Tibial artery (tissue), 4 donors: Measurements from ENCODE around the gene CHST13.

Experiments
- DNase-seq, 2 donors: peaks; one replicate each; pipeline ENCODE4 v3.0.0-alpha.2; 2019
- H3K27ac ChIP-seq, 2 donors: fragments of 200-600 bp; sonication (generic) in 1 of 2; 1 replicate in 1 of 2; 2 replicates in 1 of 2; pipeline ENCODE4 v1.5.1; 2018 to 2019; ENCODE audit warnings: mild to moderate bottlenecking in 1 of 2
- H3K27me3 ChIP-seq, 2 donors: fragments of 200-600 bp; sonication (generic) in 1 of 2; one replicate each; pipeline versions ENCODE4 v1.5.1 to v1.6.0; 2016 to 2019
- H3K36me3 ChIP-seq, 3 donors: fragments of 200-600 bp; sonication (generic) in 2 of 3; one replicate each; pipeline ENCODE4 v1.5.1; 2016 to 2019; ENCODE audit warnings: mild to moderate bottlenecking in 2 of 3
- H3K4me1 ChIP-seq, 4 donors: fragments of 200-600 bp; sonication (generic) in 2 of 4; 1 replicate in 3 of 4; 2 replicates in 1 of 4; pipeline ENCODE4 v1.5.1; 2016 to 2019
- H3K4me3 ChIP-seq, 2 donors: fragments of 200-600 bp; sonication (generic) in 1 of 2; 1 replicate in 1 of 2; 2 replicates in 1 of 2; pipeline ENCODE4 v1.5.1; 2018 to 2019; ENCODE audit warnings: mild to moderate bottlenecking in 2 of 2
- H3K9me3 ChIP-seq, 3 donors: fragments of 200-600 bp; sonication (generic) in 1 of 3; one replicate each; pipeline ENCODE4 v1.5.1; 2016 to 2019
- intact Hi-C: fragments of 100-400 bp; cut with DNase I; formaldehyde crosslinking; loops from one replicate; pipeline ENCODE4 v1.15.0; 2023; ENCODE audit warnings: low total_unique reads
- TF ChIP-seq, protein P1 (sequence below), 2 experiments: fragments of 200-600 bp in 1 of 2; fragments of 450-650 bp in 1 of 2; IDR thresholded peaks; one replicate each; pipeline ENCODE4 v1.5.1; 2017 to 2019; ENCODE audit warnings: antibody characterized with exemption in 2 of 2, mild to moderate bottlenecking in 1 of 2, moderate library complexity in 1 of 2

CHST13 gene

DNA sequence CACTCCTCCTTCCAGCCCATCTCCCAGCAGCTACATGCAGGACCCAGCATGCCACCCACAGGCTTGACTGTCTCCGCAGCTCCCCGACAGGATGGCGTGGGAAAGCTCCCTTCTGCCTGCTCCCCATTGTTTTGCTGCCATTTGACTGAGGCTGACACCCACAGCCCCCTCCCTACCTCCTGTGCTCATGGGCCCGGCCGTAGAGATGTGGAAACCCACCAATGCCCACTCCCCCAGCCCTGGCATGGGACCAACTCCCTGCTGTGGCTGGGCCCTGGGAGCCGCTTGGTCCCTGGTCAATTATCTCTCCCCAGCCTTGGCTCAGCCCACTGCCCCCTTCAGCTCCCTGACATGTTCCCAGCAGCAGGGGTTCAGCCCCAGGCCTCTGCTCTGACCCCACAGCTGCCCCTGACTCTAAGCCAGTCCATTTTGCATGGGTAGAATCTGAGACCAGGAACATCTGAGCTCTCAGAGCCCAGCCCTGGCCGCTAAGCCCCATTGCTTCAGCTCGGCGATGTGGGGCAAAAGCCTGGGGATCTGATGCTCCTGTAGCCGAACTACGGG lies 26.6 kb downstream of the CHST13 start:
- Histone ChIP-seq H3K36me3 (no peaks in the 10 kb centered on the region), H3K27ac (no peak overlapping the region), H3K27me3 (peaks cover 0 to 38% of the 10 kb centered on the region in 2 donors), H3K9me3 (no peaks in the 10 kb centered on the region), H3K4me3 (no peak overlapping the region), H3K4me1 (no peaks in the 10 kb centered on the region)
- peak in 1 of 2 donors; percentile 54 for DNase-seq
- intact Hi-C loops: no loop called here
- TF ChIP-seq, protein P1, sequence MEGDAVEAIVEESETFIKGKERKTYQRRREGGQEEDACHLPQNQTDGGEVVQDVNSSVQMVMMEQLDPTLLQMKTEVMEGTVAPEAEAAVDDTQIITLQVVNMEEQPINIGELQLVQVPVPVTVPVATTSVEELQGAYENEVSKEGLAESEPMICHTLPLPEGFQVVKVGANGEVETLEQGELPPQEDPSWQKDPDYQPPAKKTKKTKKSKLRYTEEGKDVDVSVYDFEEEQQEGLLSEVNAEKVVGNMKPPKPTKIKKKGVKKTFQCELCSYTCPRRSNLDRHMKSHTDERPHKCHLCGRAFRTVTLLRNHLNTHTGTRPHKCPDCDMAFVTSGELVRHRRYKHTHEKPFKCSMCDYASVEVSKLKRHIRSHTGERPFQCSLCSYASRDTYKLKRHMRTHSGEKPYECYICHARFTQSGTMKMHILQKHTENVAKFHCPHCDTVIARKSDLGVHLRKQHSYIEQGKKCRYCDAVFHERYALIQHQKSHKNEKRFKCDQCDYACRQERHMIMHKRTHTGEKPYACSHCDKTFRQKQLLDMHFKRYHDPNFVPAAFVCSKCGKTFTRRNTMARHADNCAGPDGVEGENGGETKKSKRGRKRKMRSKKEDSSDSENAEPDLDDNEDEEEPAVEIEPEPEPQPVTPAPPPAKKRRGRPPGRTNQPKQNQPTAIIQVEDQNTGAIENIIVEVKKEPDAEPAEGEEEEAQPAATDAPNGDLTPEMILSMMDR (IDR thresholded peaks at IDR 0.05): no peak

DNA sequence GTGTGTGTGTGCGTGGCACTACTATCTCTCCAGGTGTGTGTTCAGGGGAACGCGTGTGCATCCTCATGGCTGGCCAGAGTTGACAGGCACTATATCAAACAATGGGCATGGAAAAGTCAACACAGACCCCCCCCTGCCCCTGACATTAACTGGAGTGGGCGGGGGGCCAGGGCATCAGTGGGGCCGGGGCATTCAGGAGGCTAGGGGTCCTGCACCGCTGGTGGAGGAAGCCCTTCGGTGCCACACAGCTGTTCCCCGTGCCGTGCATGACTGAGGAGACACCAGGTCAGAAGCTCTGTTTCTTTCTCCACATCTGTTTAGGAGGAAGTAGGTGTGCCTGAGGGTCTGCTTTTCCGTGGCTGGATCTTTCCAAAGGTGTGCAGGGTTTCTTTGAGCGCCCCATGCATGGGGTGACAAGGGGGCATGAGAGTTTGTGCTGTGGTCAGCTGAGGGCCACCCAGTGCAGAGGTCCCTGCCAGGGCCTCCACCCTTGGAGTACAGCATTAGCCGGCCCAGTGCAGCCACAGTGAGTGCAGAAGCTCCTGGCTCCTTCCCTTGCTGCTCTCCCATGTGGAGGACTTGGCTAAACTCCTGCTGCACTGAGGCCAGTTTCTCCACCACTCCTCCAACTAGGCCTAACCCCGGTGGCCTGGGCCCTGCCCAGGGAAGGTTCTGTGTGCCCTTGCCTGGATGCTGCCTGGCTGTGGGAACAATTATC lies 27.3 kb downstream of the CHST13 start:
- intact Hi-C loops: no loop called here
- no peaks in the 10 kb centered on the region for H3K9me3 ChIP-seq
- H3K27me3 ChIP-seq: peaks cover 0 to 38% of the 10 kb centered on the region in 2 donors
- H3K4me1 ChIP-seq: no peaks in the 10 kb centered on the region
- peak in 1 of 2 donors; percentile 35 for DNase-seq
- TF ChIP-seq, protein P1 (IDR thresholded peaks at IDR 0.05): no peak
- H3K27ac ChIP-seq: no peak overlapping the region
- H3K36me3 ChIP-seq: no peaks in the 10 kb centered on the region
- no peak overlapping the region for H3K4me3 ChIP-seq

DNA sequence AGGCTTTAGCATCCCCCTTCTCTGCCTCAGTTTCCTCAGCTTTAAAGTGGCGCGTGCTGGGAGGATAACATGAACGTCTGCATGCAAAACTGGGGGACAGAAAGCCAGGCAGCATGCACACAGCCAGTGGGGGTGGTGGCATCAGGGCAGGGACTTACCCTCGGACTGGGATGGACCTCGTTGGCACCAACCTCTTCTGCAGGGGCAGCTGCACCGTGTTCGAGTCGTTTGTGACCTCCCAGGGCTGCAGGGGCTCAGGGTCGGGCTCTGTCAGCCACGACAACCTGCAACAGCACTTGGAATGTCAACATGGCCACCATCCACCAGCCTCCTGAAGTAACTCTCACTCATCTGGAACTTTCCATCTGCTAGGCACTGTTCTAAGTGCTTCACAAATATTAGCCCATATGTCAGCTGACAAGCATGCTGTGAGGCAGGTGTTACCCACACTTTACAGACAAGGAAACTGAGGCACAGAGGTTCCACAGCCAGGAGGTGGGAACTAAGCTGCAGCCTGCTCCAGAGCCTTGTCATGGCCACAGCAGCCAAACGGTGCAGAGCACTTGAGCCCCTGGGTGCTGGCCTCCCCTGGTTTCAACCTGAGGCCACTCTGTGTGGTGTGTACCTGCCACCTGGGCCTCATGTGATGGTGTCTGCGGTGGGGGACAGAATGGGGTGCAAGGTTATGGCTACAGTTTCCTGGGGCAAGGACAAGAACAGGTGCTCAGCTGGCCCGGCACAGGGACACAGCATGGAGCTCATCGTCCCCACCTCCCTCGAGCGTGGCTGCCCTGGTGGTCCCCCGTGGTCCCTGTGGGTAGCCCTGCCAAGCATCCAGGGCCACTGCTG lies 28.1 kb downstream of the CHST13 start:
- no peaks in the 10 kb centered on the region for H3K4me1 ChIP-seq
- TF ChIP-seq, protein P1 (IDR thresholded peaks at IDR 0.05): no peak
- intact Hi-C loops: no loop called here
- H3K27ac ChIP-seq: no peak overlapping the region
- no peaks in the 10 kb centered on the region for H3K9me3 ChIP-seq
- peaks cover 0 to 37% of the 10 kb centered on the region in 2 donors for H3K27me3 ChIP-seq
- peak in 1 of 2 donors; percentile 23 for DNase-seq
- H3K36me3 ChIP-seq: no peaks in the 10 kb centered on the region
- no peak overlapping the region for H3K4me3 ChIP-seq

DNA sequence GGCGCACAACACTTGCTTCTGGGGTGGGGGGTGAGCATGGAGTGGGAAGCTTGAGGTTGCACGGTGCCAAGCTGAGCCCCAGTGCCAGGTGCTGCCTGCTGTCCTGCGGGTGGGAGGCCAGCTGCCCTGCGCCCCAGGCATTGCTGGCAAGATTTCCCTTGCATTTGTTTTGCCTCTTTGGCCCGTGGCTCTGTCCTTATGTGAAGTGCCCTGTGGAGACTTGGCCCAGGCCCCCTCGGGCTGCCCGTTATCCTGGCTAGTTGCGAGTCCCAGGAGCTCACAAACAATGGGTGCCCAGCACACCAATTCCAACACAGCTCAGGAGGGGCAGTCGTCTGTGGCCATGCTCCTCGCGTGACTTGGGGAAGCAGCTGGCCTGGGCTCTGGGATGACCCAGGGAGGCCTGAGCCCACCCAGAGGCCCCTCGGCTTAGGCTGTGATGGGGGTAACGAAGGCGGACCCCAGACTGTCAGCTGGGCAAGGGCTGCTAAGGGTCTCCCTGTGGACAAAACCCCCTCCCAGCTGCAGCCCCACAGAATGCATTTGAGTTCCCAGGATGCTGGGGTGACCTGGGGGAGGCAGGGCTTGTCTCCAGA lies 28.8 kb downstream of the CHST13 start:
- DNase-seq: peak in 1 of 2 donors; percentile 61
- TF ChIP-seq, protein P1 (IDR thresholded peaks at IDR 0.05): no peak
- Histone ChIP-seq H3K27ac (no peak overlapping the region), H3K36me3 (no peaks in the 10 kb centered on the region), H3K4me3 (no peak overlapping the region), H3K27me3 (peaks cover 0 to 37% of the 10 kb centered on the region in 2 donors), H3K9me3 (no peaks in the 10 kb centered on the region), H3K4me1 (no peaks in the 10 kb centered on the region)
- intact Hi-C loops: no loop called here

DNA sequence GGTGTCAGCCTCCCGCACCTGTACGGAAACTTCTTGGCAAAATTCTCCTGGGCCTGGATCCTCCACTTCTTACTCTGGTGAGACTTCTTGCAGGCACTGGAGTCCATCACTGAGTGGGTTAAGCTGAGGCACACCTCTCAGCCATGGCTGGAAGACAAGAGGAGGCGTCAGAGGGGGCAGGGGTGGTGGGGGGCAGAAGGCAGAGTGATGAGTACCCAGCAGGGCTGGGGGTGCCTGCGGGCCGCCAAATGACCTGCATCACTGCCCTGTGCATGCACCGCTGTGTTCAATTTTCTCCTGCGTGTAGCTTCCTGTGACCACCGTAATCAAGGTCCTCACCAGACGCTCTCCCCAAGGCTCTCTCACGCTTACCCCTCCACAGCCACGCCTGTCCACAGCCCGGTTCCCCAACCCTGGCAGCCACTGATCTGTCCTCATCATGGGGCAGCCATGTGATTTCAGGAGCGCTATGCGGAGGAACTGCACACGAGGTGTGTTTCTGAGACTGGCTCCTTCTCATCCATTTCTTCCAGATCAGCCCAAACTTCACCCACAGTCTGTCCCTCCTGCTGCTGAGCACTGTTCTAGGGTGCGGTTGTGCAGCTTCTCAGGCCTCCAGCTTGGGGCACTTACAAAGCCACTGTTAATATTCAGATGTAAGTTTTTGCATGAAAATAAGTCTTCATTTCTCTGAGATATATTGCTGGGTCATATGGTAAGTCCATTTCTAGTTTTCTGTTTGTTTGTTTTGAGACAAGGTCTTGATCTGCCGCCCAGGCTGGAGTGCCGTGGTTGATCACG lies 29.5 kb downstream of the CHST13 start:
- no peak overlapping the region for H3K27ac ChIP-seq

More for the DNA sequence above, 29.5 kb downstream of the CHST13 start:
- intact Hi-C loops: no loop called here
- Histone ChIP-seq H3K4me1 (no peaks in the 10 kb centered on the region), H3K4me3 (no peak overlapping the region), H3K36me3 (no peaks in the 10 kb centered on the region), H3K27me3 (peaks cover 0 to 33% of the 10 kb centered on the region in 2 donors), H3K9me3 (no peaks in the 10 kb centered on the region)
- peak in 1 of 2 donors; percentile 55 for DNase-seq
- TF ChIP-seq, protein P1 (IDR thresholded peaks at IDR 0.05): no peak
